Measurements from ENCODE around the gene MEGF11.

MEGF11 gene

GRCh38 chr15:66290518-66290917 lies 37.0 kb upstream of the MEGF11 start:
- DNase-seq (ENCODE audit: low read depth), result no peak
- Histone ChIP-seq H3K4me1 (ENCODE audit: control insufficient read depth, insufficient read depth, low read length) (peaks cover 22% of the 10 kb centered on the region), H3K36me3 (ENCODE audit: control insufficient read depth, insufficient read depth, low read length, severe bottlenecking) (no peaks in the 10 kb centered on the region)

GRCh38 chr15:66290007-66290406 lies 36.5 kb upstream of the MEGF11 start:
- Histone ChIP-seq H3K9me3 (ENCODE audit: control insufficient read depth, low read length) (no peaks in the 10 kb centered on the region), H3K36me3 (ENCODE audit: control insufficient read depth, insufficient read depth, low read length, severe bottlenecking) (no peaks in the 10 kb centered on the region), H3K4me1 (ENCODE audit: control insufficient read depth, insufficient read depth, low read length) (peaks cover 18% of the 10 kb centered on the region), H3K4me3 (ENCODE audit: low read length) (no peak overlapping the region), H3K27me3 (replicated peaks; ENCODE audit: control insufficient read depth, insufficient read depth, low read length) (no peaks in the 10 kb centered on the region), H3K9ac (ENCODE audit: low read length) (no peak overlapping the region)
- no peak for DNase-seq (ENCODE audit: low read depth)

More at GRCh38 chr15:66290518-66290917, 37.0 kb upstream of the MEGF11 start:
- Histone ChIP-seq H3K9ac (ENCODE audit: low read length) (no peak overlapping the region), H3K27me3 (replicated peaks; ENCODE audit: control insufficient read depth, insufficient read depth, low read length) (no peaks in the 10 kb centered on the region), H3K4me3 (ENCODE audit: low read length) (no peak overlapping the region), H3K9me3 (ENCODE audit: control insufficient read depth, low read length) (no peaks in the 10 kb centered on the region)

- no peaks in the 10 kb centered on the region for H3K36me3 ChIP-seq (ENCODE audit: control insufficient read depth, insufficient read depth, low read length, severe bottlenecking)
- H3K4me1 ChIP-seq (ENCODE audit: control insufficient read depth, insufficient read depth, low read length), result peaks cover 8% of the 10 kb centered on the region
- no peak overlapping the region for H3K9ac ChIP-seq (ENCODE audit: low read length)
- no peaks in the 10 kb centered on the region for H3K9me3 ChIP-seq (ENCODE audit: control insufficient read depth, low read length)
- peak; percentile 77 for DNase-seq (ENCODE audit: low read depth)
- no peaks in the 10 kb centered on the region for H3K27me3 ChIP-seq (replicated peaks; ENCODE audit: control insufficient read depth, insufficient read depth, low read length)
- H3K4me3 ChIP-seq (ENCODE audit: low read length), result no peak overlapping the region
These were observed 35.1 kb upstream of the MEGF11 start for GRCh38 chr15:66288551-66289185.

GRCh38 chr15:66288093-66288492 lies 34.5 kb upstream of the MEGF11 start:
- H3K36me3 ChIP-seq (ENCODE audit: control insufficient read depth, insufficient read depth, low read length, severe bottlenecking), result no peaks in the 10 kb centered on the region
- H3K9ac ChIP-seq (ENCODE audit: low read length), result no peak overlapping the region

GRCh38 chr15:66287461-66288057 lies 34.0 kb upstream of the MEGF11 start:
- peaks cover 2% of the 10 kb centered on the region for H3K4me1 ChIP-seq (ENCODE audit: control insufficient read depth, insufficient read depth, low read length)
- DNase-seq (ENCODE audit: low read depth), result peak; percentile 68
- H3K9me3 ChIP-seq (ENCODE audit: control insufficient read depth, low read length), result no peaks in the 10 kb centered on the region
- no peaks in the 10 kb centered on the region for H3K36me3 ChIP-seq (ENCODE audit: control insufficient read depth, insufficient read depth, low read length, severe bottlenecking)
- H3K27me3 ChIP-seq (replicated peaks; ENCODE audit: control insufficient read depth, insufficient read depth, low read length), result peaks cover under 1% of the 10 kb centered on the region
- H3K9ac ChIP-seq (ENCODE audit: low read length), result no peak overlapping the region
- H3K4me3 ChIP-seq (ENCODE audit: low read length), result no peak overlapping the region

More at GRCh38 chr15:66288093-66288492, 34.5 kb upstream of the MEGF11 start:
- Histone ChIP-seq H3K4me1 (ENCODE audit: control insufficient read depth, insufficient read depth, low read length) (peaks cover 7% of the 10 kb centered on the region), H3K27me3 (replicated peaks; ENCODE audit: control insufficient read depth, insufficient read depth, low read length) (no peaks in the 10 kb centered on the region), H3K9me3 (ENCODE audit: control insufficient read depth, low read length) (no peaks in the 10 kb centered on the region), H3K4me3 (ENCODE audit: low read length) (no peak overlapping the region)
- no peak for DNase-seq (ENCODE audit: low read depth)

- no peak overlapping the region for H3K9ac ChIP-seq (ENCODE audit: low read length)
- H3K9me3 ChIP-seq (ENCODE audit: control insufficient read depth, low read length), result no peaks in the 10 kb centered on the region
- no peaks in the 10 kb centered on the region for H3K36me3 ChIP-seq (ENCODE audit: control insufficient read depth, insufficient read depth, low read length, severe bottlenecking)
- H3K4me3 ChIP-seq (ENCODE audit: low read length), result no peak overlapping the region
- peaks cover 2% of the 10 kb centered on the region for H3K27me3 ChIP-seq (replicated peaks; ENCODE audit: control insufficient read depth, insufficient read depth, low read length)
- no peak for DNase-seq (ENCODE audit: low read depth)
- H3K4me1 ChIP-seq (ENCODE audit: control insufficient read depth, insufficient read depth, low read length), result peaks cover 3% of the 10 kb centered on the region
These were observed 32.2 kb upstream of the MEGF11 start for GRCh38 chr15:66285533-66286280.

- Histone ChIP-seq H3K36me3 (ENCODE audit: control insufficient read depth, insufficient read depth, low read length, severe bottlenecking) (no peaks in the 10 kb centered on the region), H3K27me3 (replicated peaks; ENCODE audit: control insufficient read depth, insufficient read depth, low read length) (peaks cover 7% of the 10 kb centered on the region), H3K9ac (ENCODE audit: low read length) (no peak overlapping the region), H3K9me3 (ENCODE audit: control insufficient read depth, low read length) (no peaks in the 10 kb centered on the region), H3K4me3 (ENCODE audit: low read length) (no peak overlapping the region), H3K4me1 (ENCODE audit: control insufficient read depth, insufficient read depth, low read length) (peaks cover 3% of the 10 kb centered on the region)
- DNase-seq (ENCODE audit: low read depth), result no peak
These were observed 30.7 kb upstream of the MEGF11 start for GRCh38 chr15:66284271-66284670.

- Histone ChIP-seq H3K4me1 (ENCODE audit: control insufficient read depth, insufficient read depth, low read length) (peaks cover 3% of the 10 kb centered on the region), H3K9ac (ENCODE audit: low read length) (no peak overlapping the region), H3K27me3 (replicated peaks; ENCODE audit: control insufficient read depth, insufficient read depth, low read length) (peaks cover 36% of the 10 kb centered on the region), H3K9me3 (ENCODE audit: control insufficient read depth, low read length) (peaks cover 7% of the 10 kb centered on the region), H3K36me3 (ENCODE audit: control insufficient read depth, insufficient read depth, low read length, severe bottlenecking) (no peaks in the 10 kb centered on the region), H3K4me3 (ENCODE audit: low read length) (no peak overlapping the region)
- no peak for DNase-seq (ENCODE audit: low read depth)
These were observed 25.1 kb upstream of the MEGF11 start for GRCh38 chr15:66278671-66279070.

GRCh38 chr15:66278056-66278455 lies 24.5 kb upstream of the MEGF11 start:
- no peak overlapping the region for H3K4me3 ChIP-seq (ENCODE audit: low read length)
- no peaks in the 10 kb centered on the region for H3K36me3 ChIP-seq (ENCODE audit: control insufficient read depth, insufficient read depth, low read length, severe bottlenecking)
- DNase-seq (ENCODE audit: low read depth), result no peak
- no peak overlapping the region for H3K9ac ChIP-seq (ENCODE audit: low read length)
- H3K27me3 ChIP-seq (replicated peaks; ENCODE audit: control insufficient read depth, insufficient read depth, low read length), result peaks cover 36% of the 10 kb centered on the region
- H3K4me1 ChIP-seq (ENCODE audit: control insufficient read depth, insufficient read depth, low read length), result peaks cover 3% of the 10 kb centered on the region
- peaks cover 7% of the 10 kb centered on the region for H3K9me3 ChIP-seq (ENCODE audit: control insufficient read depth, low read length)

GRCh38 chr15:66276546-66276945 lies 23.0 kb upstream of the MEGF11 start:
- H3K4me3 ChIP-seq (ENCODE audit: low read length), result no peak overlapping the region
- H3K36me3 ChIP-seq (ENCODE audit: control insufficient read depth, insufficient read depth, low read length, severe bottlenecking), result no peaks in the 10 kb centered on the region
- no peak for DNase-seq (ENCODE audit: low read depth)
- peaks cover 34% of the 10 kb centered on the region for H3K27me3 ChIP-seq (replicated peaks; ENCODE audit: control insufficient read depth, insufficient read depth, low read length)
- H3K4me1 ChIP-seq (ENCODE audit: control insufficient read depth, insufficient read depth, low read length), result peaks cover 3% of the 10 kb centered on the region
- H3K9me3 ChIP-seq (ENCODE audit: control insufficient read depth, low read length), result peaks cover 7% of the 10 kb centered on the region
- no peak overlapping the region for H3K9ac ChIP-seq (ENCODE audit: low read length)

- peaks cover 40% of the 10 kb centered on the region for H3K27me3 ChIP-seq (replicated peaks; ENCODE audit: control insufficient read depth, insufficient read depth, low read length)
- H3K9ac ChIP-seq (ENCODE audit: low read length), result no peak overlapping the region
- H3K9me3 ChIP-seq (ENCODE audit: control insufficient read depth, low read length), result peaks cover 7% of the 10 kb centered on the region
- no peaks in the 10 kb centered on the region for H3K36me3 ChIP-seq (ENCODE audit: control insufficient read depth, insufficient read depth, low read length, severe bottlenecking)
- DNase-seq (ENCODE audit: low read depth), result no peak
- H3K4me3 ChIP-seq (ENCODE audit: low read length), result no peak overlapping the region
- no peaks in the 10 kb centered on the region for H3K4me1 ChIP-seq (ENCODE audit: control insufficient read depth, insufficient read depth, low read length)
These were observed 21.8 kb upstream of the MEGF11 start for GRCh38 chr15:66275352-66275751.
